ENCODE data around the gene PRR5L.

The PRR5L gene

DNA sequence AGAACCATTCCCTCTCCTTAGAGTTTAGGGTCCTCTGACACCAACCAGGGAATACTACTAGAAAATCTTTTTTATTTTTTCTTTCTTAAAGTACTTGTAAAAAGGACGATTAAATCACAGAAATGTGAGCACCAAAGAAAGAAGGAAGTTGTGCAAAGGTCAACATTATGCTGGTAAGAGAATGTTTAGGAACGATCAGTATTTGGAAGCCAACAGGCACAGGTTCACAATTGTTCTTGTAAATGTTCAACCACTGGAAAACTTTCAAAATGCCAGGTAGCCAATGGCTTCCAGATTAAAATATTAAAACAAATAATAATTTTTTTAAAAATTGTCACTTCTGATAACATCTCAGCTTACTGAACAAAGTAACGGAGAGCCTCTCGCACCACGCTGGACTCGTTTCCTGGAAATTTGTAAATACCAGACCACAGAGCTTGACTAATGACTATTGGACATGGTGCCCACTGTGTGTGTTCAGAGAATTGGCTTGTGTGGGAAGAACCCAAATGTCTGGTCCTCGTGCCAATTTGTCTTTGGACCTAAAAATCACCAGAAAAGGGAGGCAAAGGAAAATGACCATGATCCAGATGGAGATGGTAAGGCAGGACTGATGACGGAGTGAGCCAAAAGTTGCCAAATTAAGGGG lies 27.6 kb upstream of the PRR5L start:
- DNase-seq, result no peak
- Mint-ChIP-seq H3K4me3 (no peak overlapping the region), H3K27me3 (no peaks in the 10 kb centered on the region), H3K36me3 (peaks cover 21 to 32% of the 10 kb centered on the region in 2 donors), H3K9me3 (peaks cover 0 to 7% of the 10 kb centered on the region in 2 donors), H3K27ac (no peak overlapping the region), H3K4me1 (no peaks in the 10 kb centered on the region)
- no peak for ATAC-seq (replicated peaks)

DNA sequence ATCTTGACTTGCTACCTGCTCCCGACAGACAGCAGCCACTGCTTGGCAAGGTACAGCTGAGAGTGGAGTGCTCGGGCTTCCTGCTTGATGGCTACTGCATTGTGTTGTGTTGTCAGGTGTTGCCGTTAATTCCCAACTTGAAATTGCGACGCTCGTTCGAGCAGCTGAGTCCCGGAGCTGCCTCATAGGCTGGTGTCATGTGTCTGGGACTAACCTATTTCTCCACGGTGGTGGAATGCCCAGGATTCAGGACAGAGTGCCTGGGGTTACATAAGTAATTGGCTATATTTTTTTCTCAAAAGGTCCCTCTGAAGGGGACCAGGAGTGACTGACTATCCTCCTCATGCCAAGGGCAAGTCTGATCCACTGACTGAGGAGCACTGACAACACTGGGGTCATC lies 25.4 kb upstream of the PRR5L start:
- DNase-seq (no peak), ATAC-seq (replicated peaks) (no peak)
- Mint-ChIP-seq H3K27me3 (no peaks in the 10 kb centered on the region), H3K4me3 (no peak overlapping the region), H3K4me1 (no peaks in the 10 kb centered on the region), H3K9me3 (peaks cover 3 to 10% of the 10 kb centered on the region in 2 donors), H3K27ac (no peak overlapping the region), H3K36me3 (peaks cover 33 to 49% of the 10 kb centered on the region in 2 donors)

DNA sequence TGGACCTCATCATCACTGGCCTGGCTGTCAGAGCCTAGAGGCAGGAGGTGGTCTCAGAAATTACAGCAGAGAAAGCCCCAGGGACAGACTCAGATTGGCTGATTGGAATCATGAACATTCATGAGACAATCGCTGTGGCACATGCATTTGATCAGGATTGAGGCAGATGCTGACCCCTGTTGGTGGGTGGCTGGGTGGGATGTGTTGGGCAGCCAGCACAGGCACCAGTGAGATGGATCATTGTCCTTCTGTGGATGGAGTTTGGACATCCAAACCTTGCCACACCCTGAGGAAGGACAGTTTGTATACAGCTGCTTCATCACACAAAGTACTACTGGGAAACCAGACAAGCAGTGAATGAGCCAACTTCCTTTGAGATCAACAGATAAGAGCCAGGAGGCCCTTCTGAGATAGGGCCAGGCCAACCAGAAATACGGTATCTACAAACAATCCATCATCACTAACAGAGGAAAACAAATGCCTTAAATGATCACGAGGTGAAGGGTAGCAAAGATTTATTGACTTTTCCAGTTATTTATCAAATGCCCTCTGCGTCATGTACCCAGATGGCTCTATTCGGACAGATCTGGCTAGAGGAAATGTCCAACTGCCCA lies 24.2 kb upstream of the PRR5L start:
- no peak for ATAC-seq (replicated peaks)
- DNase-seq, result no peak
- H3K27ac Mint-ChIP-seq, result no peak overlapping the region
- H3K36me3 Mint-ChIP-seq, result peaks cover 33 to 51% of the 10 kb centered on the region in 2 donors
- peaks cover 3 to 10% of the 10 kb centered on the region in 2 donors for H3K9me3 Mint-ChIP-seq
- no peak overlapping the region for H3K4me3 Mint-ChIP-seq
- no peaks in the 10 kb centered on the region for H3K4me1 Mint-ChIP-seq
- H3K27me3 Mint-ChIP-seq, result no peaks in the 10 kb centered on the region

DNA sequence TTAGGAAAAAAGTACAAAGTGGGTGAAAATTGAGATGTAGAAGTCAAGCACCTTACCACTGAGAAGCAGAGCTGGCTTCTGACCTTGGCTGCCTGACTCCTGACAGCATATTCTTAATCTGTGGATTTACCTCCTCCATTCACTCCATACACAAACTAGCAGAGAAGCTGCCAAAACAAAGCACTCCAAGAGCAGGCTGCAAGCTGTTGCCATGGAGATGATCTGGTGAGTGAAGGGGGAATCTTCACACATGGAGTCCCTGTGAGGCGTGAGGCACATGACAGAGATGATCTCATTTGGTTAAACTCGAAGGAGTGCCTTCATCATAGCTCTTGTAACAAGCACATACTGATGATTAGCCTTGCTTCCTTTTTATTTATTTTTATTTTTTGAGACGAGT lies 23.0 kb upstream of the PRR5L start:
- ATAC-seq (replicated peaks) (no peak), DNase-seq (no peak)
- peaks cover 3 to 10% of the 10 kb centered on the region in 2 donors for H3K9me3 Mint-ChIP-seq
- H3K4me3 Mint-ChIP-seq, result no peak overlapping the region
- H3K27me3 Mint-ChIP-seq, result no peaks in the 10 kb centered on the region
- no peaks in the 10 kb centered on the region for H3K4me1 Mint-ChIP-seq
- peaks cover 37 to 60% of the 10 kb centered on the region in 2 donors for H3K36me3 Mint-ChIP-seq
- H3K27ac Mint-ChIP-seq, result no peak overlapping the region

DNA sequence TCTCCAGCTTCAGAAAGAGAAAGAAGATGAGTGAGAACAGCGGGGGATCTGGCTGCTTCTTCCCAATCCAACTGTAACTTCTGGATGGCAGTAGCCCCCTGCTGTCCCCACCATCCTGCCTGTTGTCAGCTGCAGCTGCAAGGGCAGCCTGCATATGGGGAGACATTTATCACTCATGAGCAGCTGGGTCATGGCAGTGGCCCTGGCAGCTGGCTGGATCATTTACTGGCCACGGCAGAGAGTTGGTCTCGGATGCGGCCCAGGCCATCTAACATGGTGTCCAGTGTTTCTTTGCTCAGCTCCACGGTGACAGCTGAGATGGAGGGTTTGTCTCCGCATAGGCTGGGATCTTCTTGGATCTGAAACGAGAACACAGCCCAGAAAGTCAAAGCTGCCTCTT lies 21.7 kb upstream of the PRR5L start:
- DNase-seq, result no peak
- peaks cover 39 to 60% of the 10 kb centered on the region in 2 donors for H3K36me3 Mint-ChIP-seq
- H3K4me1 Mint-ChIP-seq, result no peaks in the 10 kb centered on the region
- no peak overlapping the region for H3K4me3 Mint-ChIP-seq
- H3K27me3 Mint-ChIP-seq, result no peaks in the 10 kb centered on the region
- no peak overlapping the region for H3K27ac Mint-ChIP-seq
- peaks cover 3 to 10% of the 10 kb centered on the region in 2 donors for H3K9me3 Mint-ChIP-seq
- ATAC-seq (replicated peaks), result no peak

DNA sequence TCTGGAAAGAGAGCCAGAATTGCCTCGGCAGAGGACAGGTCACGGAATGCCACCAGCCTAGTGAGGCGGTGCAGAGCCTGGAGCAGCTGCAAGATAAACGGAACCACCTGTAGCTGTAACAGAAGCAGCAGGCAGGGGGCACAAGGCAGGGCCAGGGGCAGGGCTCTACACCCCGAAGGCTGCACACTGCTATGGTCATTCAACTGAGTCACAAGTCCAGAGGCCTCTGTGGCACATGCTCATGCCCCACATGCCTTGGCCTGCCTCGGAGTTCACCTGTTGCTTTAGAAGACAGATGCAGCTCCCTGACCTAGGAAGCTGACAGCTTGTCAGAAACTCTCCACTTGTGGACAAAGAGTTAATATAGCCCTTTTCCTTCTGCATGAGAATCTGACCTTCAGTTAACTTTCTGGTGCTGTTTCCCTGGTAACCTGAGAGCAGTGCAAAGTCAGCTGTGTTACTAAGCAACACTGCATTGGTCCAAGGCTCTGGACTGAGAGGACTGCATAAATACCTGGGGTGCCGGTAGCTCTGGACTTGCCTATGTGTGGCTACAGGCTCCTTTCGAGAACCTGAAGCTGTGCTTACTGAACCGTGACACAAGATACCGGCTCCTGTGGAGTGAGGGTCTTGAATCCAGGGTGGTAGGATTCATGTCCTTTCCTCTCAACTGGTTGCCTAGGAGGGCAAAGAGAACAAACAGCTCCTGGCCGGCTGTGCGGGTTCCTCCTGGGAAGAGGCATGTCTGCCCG lies 17.4 kb upstream of the PRR5L start:
- Mint-ChIP-seq H3K27me3 (no peaks in the 10 kb centered on the region), H3K27ac (no peak overlapping the region), H3K4me1 (peaks cover 2 to 4% of the 10 kb centered on the region in 2 donors), H3K36me3 (peaks cover 32 to 62% of the 10 kb centered on the region in 2 donors), H3K9me3 (peaks cover 6 to 9% of the 10 kb centered on the region in 2 donors), H3K4me3 (no peak overlapping the region)
- ATAC-seq (replicated peaks) (no peak), DNase-seq (no peak)

DNA sequence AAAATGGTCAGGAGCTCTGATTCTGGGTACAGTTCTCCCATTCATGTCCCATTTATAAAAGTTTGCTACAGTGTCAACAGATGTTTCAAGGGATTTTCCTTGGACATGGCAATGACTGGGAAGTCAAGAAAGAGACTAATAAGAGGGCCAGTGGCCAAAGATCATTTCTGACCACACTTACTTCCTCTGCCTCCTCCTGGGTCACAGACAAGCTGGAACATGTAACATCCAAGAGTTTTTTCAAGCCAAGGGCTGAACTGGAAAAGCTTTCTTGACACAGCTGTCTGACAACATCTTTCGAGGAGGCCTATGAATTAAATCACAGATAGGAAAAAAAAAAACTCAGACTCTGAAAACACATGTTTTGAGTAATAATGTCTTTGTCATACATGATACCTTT lies 15.6 kb upstream of the PRR5L start:
- Mint-ChIP-seq H3K9me3 (peaks cover 5 to 6% of the 10 kb centered on the region in 2 donors), H3K4me3 (no peak overlapping the region), H3K27ac (no peak overlapping the region), H3K27me3 (no peaks in the 10 kb centered on the region), H3K36me3 (peaks cover 22 to 53% of the 10 kb centered on the region in 2 donors), H3K4me1 (peaks cover 2 to 20% of the 10 kb centered on the region in 2 donors)
- ATAC-seq (replicated peaks), result no peak
- no peak for DNase-seq

DNA sequence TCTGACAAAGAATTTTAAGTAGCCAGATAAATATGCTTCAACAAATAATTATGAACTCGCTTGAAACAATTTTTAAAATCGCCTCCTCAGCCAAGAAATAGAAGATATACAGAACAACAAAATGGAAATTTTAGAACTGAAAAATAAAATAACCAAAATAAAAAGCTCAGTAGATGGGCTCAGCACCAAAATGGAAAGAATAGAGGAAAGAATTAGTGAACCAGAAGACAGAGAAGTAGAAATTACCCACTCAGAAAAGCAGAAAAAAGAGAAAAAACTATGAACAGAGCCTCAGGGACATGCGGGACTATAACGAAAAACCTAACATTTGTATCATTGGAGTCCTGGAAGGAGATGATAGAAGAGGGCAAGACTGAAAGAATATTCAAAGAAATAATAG lies 14.2 kb upstream of the PRR5L start:
- H3K9me3 Mint-ChIP-seq, result peaks cover 5 to 6% of the 10 kb centered on the region in 2 donors
- H3K36me3 Mint-ChIP-seq, result peaks cover 22 to 51% of the 10 kb centered on the region in 2 donors
- H3K4me1 Mint-ChIP-seq, result peaks cover 6 to 20% of the 10 kb centered on the region in 2 donors
- H3K4me3 Mint-ChIP-seq, result no peak overlapping the region
- H3K27ac Mint-ChIP-seq, result no peak overlapping the region
- no peak for ATAC-seq (replicated peaks)
- no peak for DNase-seq
- no peaks in the 10 kb centered on the region for H3K27me3 Mint-ChIP-seq

DNA sequence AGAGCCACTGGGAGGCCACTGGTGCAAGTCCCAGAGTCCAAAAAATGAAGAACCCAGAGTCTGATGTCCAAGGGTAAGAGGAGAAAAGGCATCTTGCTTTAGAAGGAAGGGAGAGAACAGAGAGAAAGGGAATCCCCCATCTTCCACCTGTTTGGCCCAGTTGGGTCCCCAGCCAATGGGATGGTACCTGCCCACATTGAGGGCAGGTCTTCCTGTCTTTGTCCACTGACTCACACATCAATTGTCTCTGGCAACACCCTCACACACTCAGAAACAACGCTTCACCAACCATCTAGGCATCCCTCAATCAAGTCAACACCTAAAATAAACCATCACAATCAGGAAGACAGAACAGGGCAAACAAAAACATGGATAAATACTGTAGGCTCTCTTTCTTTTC lies 13.2 kb upstream of the PRR5L start:
- DNase-seq (no peak), ATAC-seq (replicated peaks) (no peak)
- peaks cover 18 to 42% of the 10 kb centered on the region in 2 donors for H3K36me3 Mint-ChIP-seq
- H3K27me3 Mint-ChIP-seq, result no peaks in the 10 kb centered on the region
- no peak overlapping the region for H3K27ac Mint-ChIP-seq
- peaks cover 5 to 6% of the 10 kb centered on the region in 2 donors for H3K9me3 Mint-ChIP-seq
- H3K4me3 Mint-ChIP-seq, result no peak overlapping the region
- peaks cover 8 to 26% of the 10 kb centered on the region in 2 donors for H3K4me1 Mint-ChIP-seq

DNA sequence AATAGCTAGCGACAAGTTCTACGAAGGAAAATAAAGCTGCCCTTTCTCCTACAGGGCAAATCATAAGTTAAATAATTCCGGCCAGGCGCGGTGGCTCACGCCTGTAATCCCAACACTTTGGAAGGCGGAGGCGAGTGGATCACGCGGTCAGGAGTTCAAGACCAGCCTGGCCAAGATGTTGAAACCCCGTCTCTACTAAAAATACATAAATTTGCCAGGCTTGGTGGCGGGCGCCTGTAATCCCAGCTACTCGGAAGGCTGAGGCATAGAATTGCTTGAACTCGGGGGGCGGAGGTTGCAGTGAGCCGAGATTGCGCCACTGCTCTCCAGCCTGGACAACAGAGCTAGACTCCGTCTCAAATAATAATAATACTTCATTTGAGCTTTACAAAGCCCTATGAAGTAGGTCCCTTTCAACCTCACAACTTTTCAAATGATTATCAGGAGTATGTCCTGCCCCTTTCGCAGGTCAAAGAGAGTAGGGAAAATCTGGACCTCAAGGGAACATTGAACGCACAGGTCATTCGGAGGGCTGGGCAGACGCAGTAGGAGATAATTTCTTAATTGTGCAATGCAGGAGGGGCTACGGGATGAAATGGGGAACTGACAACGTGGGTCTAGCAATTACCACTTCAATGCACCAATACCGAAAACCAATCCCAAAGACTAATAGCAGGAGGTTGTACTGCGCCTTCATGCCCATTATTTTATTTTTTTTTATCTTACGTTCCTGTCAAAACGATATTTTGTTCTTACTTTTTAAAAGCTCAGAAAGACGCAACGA lies 7.5 kb upstream of the PRR5L start:
- ATAC-seq (replicated peaks) (peak; percentile 27), DNase-seq (no peak)
- peaks cover 21 to 49% of the 10 kb centered on the region in 2 donors for H3K4me1 Mint-ChIP-seq
- H3K27ac Mint-ChIP-seq, result peak overlapping the region; percentile 95
- H3K9me3 Mint-ChIP-seq, result no peaks in the 10 kb centered on the region
- H3K4me3 Mint-ChIP-seq, result peak overlapping the region; percentile 86 to 93
- no peaks in the 10 kb centered on the region for H3K27me3 Mint-ChIP-seq
- peaks cover 0 to 4% of the 10 kb centered on the region in 2 donors for H3K36me3 Mint-ChIP-seq

DNA sequence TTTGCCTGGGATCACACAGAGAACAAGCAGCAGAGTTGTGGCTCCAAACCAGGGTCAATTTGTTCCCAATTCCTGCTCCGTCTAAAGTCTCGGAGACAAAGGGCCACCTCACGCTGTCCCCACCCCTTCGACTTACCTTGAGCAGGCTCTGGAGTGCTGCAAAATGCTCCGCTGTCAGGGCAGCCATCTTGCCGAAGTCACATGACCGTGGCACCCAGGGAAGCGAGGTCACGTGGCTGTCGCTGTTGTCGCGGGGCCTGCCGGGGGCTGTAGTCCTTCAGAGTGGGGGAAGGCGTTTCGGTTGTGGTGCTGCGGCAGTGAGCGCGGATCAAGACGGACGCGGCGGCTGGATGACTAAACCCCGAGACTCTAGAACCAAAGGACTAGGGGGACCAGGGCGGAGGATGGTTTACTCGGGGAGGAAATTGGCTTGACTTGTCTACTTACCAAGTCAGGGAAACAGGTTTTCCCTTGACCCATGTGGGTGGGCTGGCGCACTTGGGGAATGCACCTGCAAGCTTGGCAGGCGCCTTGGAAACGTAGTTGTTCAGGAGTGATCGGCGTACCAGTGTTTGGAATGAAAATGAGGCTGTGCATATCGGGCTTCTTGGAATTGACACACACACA lies 6.7 kb upstream of the PRR5L start, which contains the start of gene COMMD9:
Gene COMMD9, minus strand, starts transcription at position 199 of the 627 bp plus-strand sequence. Its CDS starts 12 bp downstream, at position 187.
- Mint-ChIP-seq H3K36me3 (no peaks in the 10 kb centered on the region), H3K27ac (peak within 1 kb of the TSS; percentile 95), H3K9me3 (no peaks in the 10 kb centered on the region), H3K4me3 (peak within 1 kb of the TSS; percentile 86 to 93), H3K4me1 (peaks cover 21 to 45% of the 10 kb centered on the region in 2 donors), H3K27me3 (no peaks in the 10 kb centered on the region)
- DNase-seq (peak; percentile 92), ATAC-seq (replicated peaks) (peak; percentile 99)

DNA sequence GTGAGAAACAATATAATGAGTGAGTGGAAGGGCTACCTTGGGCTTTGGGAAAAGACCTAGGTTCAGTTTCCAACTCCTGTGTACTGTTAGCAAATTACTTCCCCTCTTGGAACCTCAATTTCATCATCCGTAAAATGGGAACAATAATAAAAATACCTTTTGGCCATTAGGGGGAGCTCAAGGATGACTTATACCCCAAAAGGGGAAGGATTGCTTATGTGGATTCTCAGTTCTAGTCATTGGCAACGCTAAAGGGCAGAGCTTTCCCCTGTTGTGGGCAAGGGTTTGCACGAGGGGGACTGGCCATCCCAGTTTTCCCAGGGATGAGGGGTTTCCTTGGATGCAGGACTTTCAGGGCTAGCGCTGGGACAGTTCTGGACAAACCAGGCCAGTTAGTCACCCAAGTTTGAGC lies 3.8 kb upstream of the PRR5L start:
- Mint-ChIP-seq H3K4me3 (peak overlapping the region in 1 of 2 donors; percentile 56), H3K4me1 (peaks cover 18 to 34% of the 10 kb centered on the region in 2 donors), H3K36me3 (no peaks in the 10 kb centered on the region), H3K9me3 (no peaks in the 10 kb centered on the region), H3K27ac (peak overlapping the region; percentile 75), H3K27me3 (no peaks in the 10 kb centered on the region)
- DNase-seq (peak; percentile 24), ATAC-seq (replicated peaks) (peak; percentile 28 to 31)

DNA sequence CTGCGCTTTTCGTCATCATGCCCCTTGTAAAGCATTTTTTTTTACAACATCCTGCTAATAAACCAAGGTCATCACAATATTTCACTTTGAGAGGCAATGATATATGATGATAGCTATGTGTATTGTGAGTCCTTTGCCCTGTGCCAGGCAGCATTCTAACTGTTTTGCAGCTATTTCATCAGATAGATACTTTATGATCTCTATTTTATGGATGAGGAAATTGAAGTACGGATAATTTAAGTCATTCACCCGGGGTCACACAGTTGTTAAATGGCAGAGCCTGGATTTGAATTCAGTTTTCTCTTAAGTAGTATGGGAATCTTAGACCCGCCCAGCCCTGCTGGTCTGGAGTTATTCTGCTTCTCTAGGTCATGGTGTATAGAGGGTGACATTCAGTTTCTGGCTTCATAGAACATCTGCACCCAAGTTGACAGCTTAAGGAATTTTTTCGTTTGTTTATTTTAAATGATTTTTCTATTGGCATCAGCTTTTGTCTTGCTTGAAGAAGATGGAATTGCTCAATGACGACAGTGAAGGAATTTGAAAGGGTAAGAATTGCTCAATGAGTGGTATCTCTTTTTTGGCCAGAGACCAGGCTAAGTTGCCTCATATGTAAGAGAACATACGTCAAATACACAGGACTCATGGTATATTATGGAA lies 926 bp downstream of the PRR5L start:
- H3K9me3 Mint-ChIP-seq, result no peaks in the 10 kb centered on the region
- no peak for ATAC-seq (replicated peaks)
- H3K36me3 Mint-ChIP-seq, result no peaks in the 10 kb centered on the region
- H3K27ac Mint-ChIP-seq, result no peak overlapping the region
- peaks cover 14 to 21% of the 10 kb centered on the region in 2 donors for H3K27me3 Mint-ChIP-seq
- DNase-seq, result no peak
- no peak overlapping the region for H3K4me3 Mint-ChIP-seq
- H3K4me1 Mint-ChIP-seq, result peaks cover 5 to 7% of the 10 kb centered on the region in 2 donors

All from stimulated activated naive B cell treated with anti-CD40 and anti-IgM and Interleukin-4, amounts not matched to agents 10 μg/mL and 1 μg/mL and 100 μg/mL, for 72 hours (primary cell).